ENCODE data around the gene DIAPH3.

GRCh38 chr13:60044321-60044720, 119.4 kb downstream of the DIAPH3 start:
- TF ChIP-seq MXI1 (conservative IDR thresholded peaks at IDR 0.05; ENCODE audit: poor library complexity, severe bottlenecking), result no peak
- no peak for TF ChIP-seq EZH2 (IDR thresholded peaks at IDR 0.05; ENCODE audit: borderline replicate concordance, insufficient read depth, low read length, poor library complexity, severe bottlenecking)
- TF ChIP-seq, protein P1, sequence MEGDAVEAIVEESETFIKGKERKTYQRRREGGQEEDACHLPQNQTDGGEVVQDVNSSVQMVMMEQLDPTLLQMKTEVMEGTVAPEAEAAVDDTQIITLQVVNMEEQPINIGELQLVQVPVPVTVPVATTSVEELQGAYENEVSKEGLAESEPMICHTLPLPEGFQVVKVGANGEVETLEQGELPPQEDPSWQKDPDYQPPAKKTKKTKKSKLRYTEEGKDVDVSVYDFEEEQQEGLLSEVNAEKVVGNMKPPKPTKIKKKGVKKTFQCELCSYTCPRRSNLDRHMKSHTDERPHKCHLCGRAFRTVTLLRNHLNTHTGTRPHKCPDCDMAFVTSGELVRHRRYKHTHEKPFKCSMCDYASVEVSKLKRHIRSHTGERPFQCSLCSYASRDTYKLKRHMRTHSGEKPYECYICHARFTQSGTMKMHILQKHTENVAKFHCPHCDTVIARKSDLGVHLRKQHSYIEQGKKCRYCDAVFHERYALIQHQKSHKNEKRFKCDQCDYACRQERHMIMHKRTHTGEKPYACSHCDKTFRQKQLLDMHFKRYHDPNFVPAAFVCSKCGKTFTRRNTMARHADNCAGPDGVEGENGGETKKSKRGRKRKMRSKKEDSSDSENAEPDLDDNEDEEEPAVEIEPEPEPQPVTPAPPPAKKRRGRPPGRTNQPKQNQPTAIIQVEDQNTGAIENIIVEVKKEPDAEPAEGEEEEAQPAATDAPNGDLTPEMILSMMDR (IDR thresholded peaks at IDR 0.05; ENCODE audit: poor library complexity, severe bottlenecking), result no peak
- TF ChIP-seq POLR2AphosphoS5 (IDR thresholded peaks at IDR 0.05), result no peak
- TF ChIP-seq, protein P2, sequence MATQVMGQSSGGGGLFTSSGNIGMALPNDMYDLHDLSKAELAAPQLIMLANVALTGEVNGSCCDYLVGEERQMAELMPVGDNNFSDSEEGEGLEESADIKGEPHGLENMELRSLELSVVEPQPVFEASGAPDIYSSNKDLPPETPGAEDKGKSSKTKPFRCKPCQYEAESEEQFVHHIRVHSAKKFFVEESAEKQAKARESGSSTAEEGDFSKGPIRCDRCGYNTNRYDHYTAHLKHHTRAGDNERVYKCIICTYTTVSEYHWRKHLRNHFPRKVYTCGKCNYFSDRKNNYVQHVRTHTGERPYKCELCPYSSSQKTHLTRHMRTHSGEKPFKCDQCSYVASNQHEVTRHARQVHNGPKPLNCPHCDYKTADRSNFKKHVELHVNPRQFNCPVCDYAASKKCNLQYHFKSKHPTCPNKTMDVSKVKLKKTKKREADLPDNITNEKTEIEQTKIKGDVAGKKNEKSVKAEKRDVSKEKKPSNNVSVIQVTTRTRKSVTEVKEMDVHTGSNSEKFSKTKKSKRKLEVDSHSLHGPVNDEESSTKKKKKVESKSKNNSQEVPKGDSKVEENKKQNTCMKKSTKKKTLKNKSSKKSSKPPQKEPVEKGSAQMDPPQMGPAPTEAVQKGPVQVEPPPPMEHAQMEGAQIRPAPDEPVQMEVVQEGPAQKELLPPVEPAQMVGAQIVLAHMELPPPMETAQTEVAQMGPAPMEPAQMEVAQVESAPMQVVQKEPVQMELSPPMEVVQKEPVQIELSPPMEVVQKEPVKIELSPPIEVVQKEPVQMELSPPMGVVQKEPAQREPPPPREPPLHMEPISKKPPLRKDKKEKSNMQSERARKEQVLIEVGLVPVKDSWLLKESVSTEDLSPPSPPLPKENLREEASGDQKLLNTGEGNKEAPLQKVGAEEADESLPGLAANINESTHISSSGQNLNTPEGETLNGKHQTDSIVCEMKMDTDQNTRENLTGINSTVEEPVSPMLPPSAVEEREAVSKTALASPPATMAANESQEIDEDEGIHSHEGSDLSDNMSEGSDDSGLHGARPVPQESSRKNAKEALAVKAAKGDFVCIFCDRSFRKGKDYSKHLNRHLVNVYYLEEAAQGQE (IDR thresholded peaks at IDR 0.05; ENCODE audit: borderline replicate concordance), result no peak
- TF ChIP-seq TAF1 (IDR thresholded peaks at IDR 0.05; ENCODE audit: low read depth), result no peak
- TF ChIP-seq EP300 (conservative IDR thresholded peaks at IDR 0.05; ENCODE audit: poor library complexity, severe bottlenecking), result no peak
- no peak for TF ChIP-seq SMC3 (conservative IDR thresholded peaks at IDR 0.05; ENCODE audit: poor library complexity)
- TF ChIP-seq RAD21 (conservative IDR thresholded peaks at IDR 0.05), result no peak
